ENCODE measurements around the gene KLHL35.

- TF ChIP-seq CTCF (IDR thresholded peaks at IDR 0.05) (no peak), POLR2A (IDR thresholded peaks at IDR 0.05; ENCODE audit: low read depth) (no peak), POLR2AphosphoS5 (IDR thresholded peaks at IDR 0.05) (no peak), EP300 (IDR thresholded peaks at IDR 0.05) (no peak)
Measured at GRCh38 chr11:75481223-75481921, 48.4 kb upstream of the KLHL35 start.
